ENCODE data around the gene SIGLEC12. TPM values are rescaled to one million over a fixed set of nuclear protein-coding genes. Genes with fewer than 3 reads are reported as not detected.

SIGLEC12 gene
- total and polyA plus RNA-seq, 9 of the 15 experiments (the other 6 are each of a cell fraction or from before 2014, with no cell fraction given) = 0.08 to 1.3 (median 0.54) TPM

- TF ChIP-seq ZNF592 (IDR thresholded peaks at IDR 0.05) (peak; percentile 67), XRCC3 (IDR thresholded peaks at IDR 0.05) (no peak), MGA (IDR thresholded peaks at IDR 0.05) (peak; percentile 50), ZC3H11A (IDR thresholded peaks at IDR 0.05; ENCODE audit: low read depth, low read length) (no peak), FOXP4 (CRISPR knock-in tag; IDR thresholded peaks at IDR 0.05; ENCODE audit: borderline replicate concordance) (no peak), SPI1 (IDR thresholded peaks at IDR 0.05; ENCODE audit: borderline replicate concordance, low read depth, low read length) (no peak)
Observed at GRCh38 chr19:51524666-51525264, 23.2 kb upstream of the SIGLEC12 start (continued).

Measured in K562 (cell line).